ENCODE results near the gene PERP.

- TF ChIP-seq POLR2A (IDR thresholded peaks at IDR 0.05): no peak
- no peak for TF ChIP-seq CTCF (IDR thresholded peaks at IDR 0.05)
Observed at GRCh38 chr6:138110229-138110628, 3.0 kb upstream of the PERP start.
